Left forelimb (tissue), 1 donor: ENCODE measurements around the gene BTBD17.

Source experiments
- DNase-seq: peaks from one replicate; pipeline ENCODE4 v3.0.0-alpha.2; 2018; ENCODE audit warnings: low spot score

BTBD17 gene

GRCh38 chr17:74358697-74359096 lies 3.0 kb downstream of the BTBD17 start:
- no peak for DNase-seq

GRCh38 chr17:74357466-74357809 lies 4.2 kb downstream of the BTBD17 start:
- DNase-seq: no peak

- DNase-seq: no peak
Measured at GRCh38 chr17:74356646-74357465, 4.8 kb downstream of the BTBD17 start.

GRCh38 chr17:74355065-74355464 lies 6.6 kb downstream of the BTBD17 start:
- no peak for DNase-seq

GRCh38 chr17:74354561-74354960 lies 7.1 kb downstream of the BTBD17 start:
- DNase-seq: no peak

GRCh38 chr17:74354123-74354522 lies 7.5 kb downstream of the BTBD17 start:
- no peak for DNase-seq

GRCh38 chr17:74353446-74354060 lies 8.1 kb downstream of the BTBD17 start:
- DNase-seq: no peak

- no peak for DNase-seq
Measured at GRCh38 chr17:74351552-74352210, 10.0 kb downstream of the BTBD17 start.

GRCh38 chr17:74350486-74350885 lies 11.2 kb downstream of the BTBD17 start:
- DNase-seq: no peak

GRCh38 chr17:74349120-74349519 lies 12.5 kb downstream of the BTBD17 start:
- no peak for DNase-seq

- no peak for DNase-seq
Measured at GRCh38 chr17:74347646-74348045, 14.0 kb downstream of the BTBD17 start.

- DNase-seq: no peak
Measured at GRCh38 chr17:74345433-74346241, 16.0 kb downstream of the BTBD17 start.

GRCh38 chr17:74344658-74345057 lies 17.0 kb downstream of the BTBD17 start:
- no peak for DNase-seq

- no peak for DNase-seq
Measured at GRCh38 chr17:74343526-74344284, 18.0 kb downstream of the BTBD17 start.

GRCh38 chr17:74343121-74343520 lies 18.5 kb downstream of the BTBD17 start:
- DNase-seq: no peak

- no peak for DNase-seq
Measured at GRCh38 chr17:74342224-74342623, 19.4 kb downstream of the BTBD17 start.

- no peak for DNase-seq
Measured at GRCh38 chr17:74340470-74341023, 21.1 kb downstream of the BTBD17 start.

- no peak for DNase-seq
Measured at GRCh38 chr17:74339537-74340195, 22.0 kb downstream of the BTBD17 start.

GRCh38 chr17:74337834-74338500 lies 23.7 kb downstream of the BTBD17 start:
- no peak for DNase-seq

GRCh38 chr17:74336307-74336706 lies 25.4 kb downstream of the BTBD17 start:
- DNase-seq: no peak
